HL-60 (cell line): ENCODE data around the gene QRFP.

ENCODE experiments used
- DNase-seq, 2 experiments: peaks; one replicate each; pipeline ENCODE4 v3.0.0-alpha.2; 2010 to 2020; ENCODE audit warnings: low read depth in 1 of 2, low spot score in 1 of 2
- H3K27ac ChIP-seq: fragments of 250-450 bp; sonication (Bioruptor Pico); replicated peaks from 2 replicates; pipeline ENCODE4 v1.5.1; 2020; ENCODE audit warnings: mild to moderate bottlenecking, moderate library complexity
- H3K27me3 ChIP-seq: fragments of 250-450 bp; sonication (Bioruptor Pico); 2 replicates; pipeline ENCODE4 v1.5.1; 2021; ENCODE audit warnings: mild to moderate bottlenecking, moderate library complexity; ENCODE audit not compliant: insufficient read depth, poor library complexity, severe bottlenecking
- H3K4me3 ChIP-seq: replicated peaks from 2 replicates; pipeline ENCODE4 v1.5.1; 2011; ENCODE audit warnings: mild to moderate bottlenecking, control low read depth, low read length; ENCODE audit not compliant: insufficient read depth
- CTCF ChIP-seq: IDR thresholded peaks from one replicate; pipeline ENCODE4 v1.5.1; 2011; ENCODE audit warnings: low read length, control low read depth, inconsistent platforms; ENCODE audit not compliant: insufficient read depth
- GABPA ChIP-seq: IDR thresholded peaks from 2 replicates; pipeline ENCODE4 v1.6.1; 2012; ENCODE audit warnings: low read depth
- POLR2AphosphoS5 ChIP-seq: IDR thresholded peaks from 2 replicates; pipeline ENCODE4 v1.6.1; 2012; ENCODE audit warnings: low read depth
- REST ChIP-seq: IDR thresholded peaks from 2 replicates; pipeline ENCODE4 v1.6.1; 2012; ENCODE audit warnings: low read depth; ENCODE audit not compliant: insufficient replicate concordance
- SPI1 ChIP-seq: IDR thresholded peaks from 2 replicates; pipeline ENCODE4 v1.6.1; 2012; ENCODE audit warnings: low read depth, mild to moderate bottlenecking, borderline replicate concordance

Gene QRFP

GRCh38 chr9:130890870-130891687 is 5.5 kb downstream of the QRFP start:
- no peak for DNase-seq
- no peak for TF ChIP-seq GABPA
- no peak for TF ChIP-seq CTCF
- TF ChIP-seq POLR2AphosphoS5: no peak
- TF ChIP-seq SPI1: no peak
- no peak for TF ChIP-seq REST
- no peak overlapping the region for H3K27ac ChIP-seq
- H3K27me3 ChIP-seq: no peaks in the 10 kb centered on the region
- H3K4me3 ChIP-seq: no peak overlapping the region

- Histone ChIP-seq H3K27me3 (no peaks in the 10 kb centered on the region), H3K27ac (no peak overlapping the region), H3K4me3 (no peak overlapping the region)
- DNase-seq: no peak
- no peak for TF ChIP-seq GABPA
- TF ChIP-seq CTCF: no peak
- no peak for TF ChIP-seq POLR2AphosphoS5
- no peak for TF ChIP-seq REST
- no peak for TF ChIP-seq SPI1
Observed at GRCh38 chr9:130890124-130890523, 6.5 kb downstream of the QRFP start.

- Histone ChIP-seq H3K27ac (no peak overlapping the region), H3K27me3 (no peaks in the 10 kb centered on the region), H3K4me3 (no peak overlapping the region)
- TF ChIP-seq REST (no peak), GABPA (no peak), SPI1 (no peak), CTCF (no peak), POLR2AphosphoS5 (no peak)
- DNase-seq: no peak
Observed at GRCh38 chr9:130888146-130888885, 8.3 kb downstream of the QRFP start.
